ENCODE measurements around the gene LONP2.
"Not testable (repeated sequence)": the region's sequence is repeated elsewhere in the genome, so short reads cannot be mapped to it uniquely, and the experiment has no call there.

Gene LONP2

GRCh38 chr16:48402547-48402946, 158.4 kb downstream of the LONP2 start:
- not testable (repeated sequence) for H4K91ac ChIP-seq (ENCODE audit: low read depth, low read length, poor library complexity); H3K79me1 ChIP-seq (ENCODE audit: low read depth, low read length); H3K36me3 ChIP-seq (replicated peaks in 1 of 2; ENCODE audit: control insufficient read depth in 2 of 2, insufficient read depth in 2 of 2, low read length in 2 of 2); H2AFZ ChIP-seq (ENCODE audit: low read length); H2BK5ac ChIP-seq (ENCODE audit: low read length); H3K27ac ChIP-seq (replicated peaks; ENCODE audit: low read length); H3K4me3 ChIP-seq (ENCODE audit: low read length in 2 of 2); H2BK15ac ChIP-seq (ENCODE audit: low read length); H3K4me2 ChIP-seq (ENCODE audit: insufficient read depth, low read length, poor library complexity, severe bottlenecking); H2BK12ac ChIP-seq (ENCODE audit: low read length); H3K23ac ChIP-seq (ENCODE audit: low read depth, low read length, poor library complexity); H3K4me1 ChIP-seq (ENCODE audit: control insufficient read depth in 2 of 2, insufficient read depth in 1 of 2, low read depth in 1 of 2, low read length in 2 of 2); H4K8ac ChIP-seq (ENCODE audit: low read depth, low read length); H3K9ac ChIP-seq (ENCODE audit: low read depth, low read length, poor library complexity); H3K18ac ChIP-seq (ENCODE audit: low read length); H3K27me3 ChIP-seq (ENCODE audit: control insufficient read depth in 3 of 3, insufficient read depth in 3 of 3, low read depth in 1 of 3, low read length in 3 of 3); H3K14ac ChIP-seq (ENCODE audit: low read length); H3K9me3 ChIP-seq (replicated peaks in 1 of 2; ENCODE audit: control insufficient read depth in 2 of 2, insufficient read depth in 1 of 2, low read depth in 1 of 2, low read length in 2 of 2); H2BK120ac ChIP-seq (ENCODE audit: low read depth, low read length); H3K4ac ChIP-seq (ENCODE audit: low read length); DNase-seq (ENCODE audit: low spot score); H2AK5ac ChIP-seq (ENCODE audit: low read depth, low read length)
- no CpG with 5 or more reads among the region's 8 CpGs for WGBS, 2 donors (ENCODE audit: extremely low coverage in 2 of 2, insufficient read length in 2 of 2, insufficient replicate concordance in 1 of 2)

- Histone ChIP-seq H2BK120ac (ENCODE audit: low read depth, low read length) (no peak overlapping the region), H2BK15ac (ENCODE audit: low read length) (no peak overlapping the region)
These were observed 161.1 kb downstream of the LONP2 start for GRCh38 chr16:48405153-48405552.

DNA sequence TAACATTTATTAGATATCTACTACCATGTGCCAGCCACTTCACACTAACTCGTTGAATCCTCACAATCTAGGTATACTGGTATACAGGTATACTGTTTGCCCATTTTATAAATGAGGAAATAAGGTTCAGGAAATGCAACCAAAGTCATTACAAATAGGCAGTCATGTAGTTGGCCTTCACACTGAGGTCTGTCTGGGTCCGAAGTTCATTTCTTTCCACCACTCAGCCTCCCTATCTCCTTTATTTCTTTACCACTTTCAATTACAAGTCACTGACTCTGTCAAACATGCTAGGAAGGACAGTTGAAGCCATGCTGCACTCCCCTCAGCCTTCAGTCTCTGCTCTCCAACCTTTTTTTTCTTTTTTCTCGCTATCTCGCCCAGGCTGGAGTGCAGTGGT, 161.8 kb downstream of the LONP2 start:
- no CpG with 5 or more reads among the region's 4 CpGs for WGBS, 2 donors (ENCODE audit: extremely low coverage in 2 of 2, insufficient read length in 2 of 2, insufficient replicate concordance in 1 of 2)
- Histone ChIP-seq H3K27me3 (ENCODE audit: control insufficient read depth in 3 of 3, insufficient read depth in 3 of 3, low read depth in 1 of 3, low read length in 3 of 3) (peaks cover 0 to 4% (median 0%) of the 10 kb centered on the region in 3 experiments), H3K36me3 (replicated peaks in 1 of 2; ENCODE audit: control insufficient read depth in 2 of 2, insufficient read depth in 2 of 2, low read length in 2 of 2) (no peaks in the 10 kb centered on the region), H3K9ac (ENCODE audit: low read depth, low read length, poor library complexity) (no peak overlapping the region), H2BK12ac (ENCODE audit: low read length) (no peak overlapping the region), H3K79me1 (ENCODE audit: low read depth, low read length) (no peaks in the 10 kb centered on the region), H3K18ac (ENCODE audit: low read length) (no peak overlapping the region), H2BK15ac (ENCODE audit: low read length) (no peak overlapping the region), H3K4me1 (ENCODE audit: control insufficient read depth in 2 of 2, insufficient read depth in 1 of 2, low read depth in 1 of 2, low read length in 2 of 2) (no peaks in the 10 kb centered on the region), H4K8ac (ENCODE audit: low read depth, low read length) (no peak overlapping the region), H3K14ac (ENCODE audit: low read length) (no peak overlapping the region), H3K4ac (ENCODE audit: low read length) (no peak overlapping the region), H2BK120ac (ENCODE audit: low read depth, low read length) (no peak overlapping the region), H3K4me3 (ENCODE audit: low read length in 2 of 2) (no peak overlapping the region), H3K4me2 (ENCODE audit: insufficient read depth, low read length, poor library complexity, severe bottlenecking) (no peak overlapping the region), H2AFZ (ENCODE audit: low read length) (no peak overlapping the region), H3K23ac (ENCODE audit: low read depth, low read length, poor library complexity) (no peak overlapping the region), H2AK5ac (ENCODE audit: low read depth, low read length) (no peak overlapping the region), H3K27ac (replicated peaks; ENCODE audit: low read length) (no peak overlapping the region), H3K9me3 (replicated peaks in 1 of 2; ENCODE audit: control insufficient read depth in 2 of 2, insufficient read depth in 1 of 2, low read depth in 1 of 2, low read length in 2 of 2) (no peaks in the 10 kb centered on the region), H2BK5ac (ENCODE audit: low read length) (no peak overlapping the region), H4K91ac (ENCODE audit: low read depth, low read length, poor library complexity) (no peak overlapping the region)
- DNase-seq (ENCODE audit: low spot score), result no peak

More at GRCh38 chr16:48405153-48405552, 161.1 kb downstream of the LONP2 start:
- H3K4me1 ChIP-seq (ENCODE audit: control insufficient read depth in 2 of 2, insufficient read depth in 1 of 2, low read depth in 1 of 2, low read length in 2 of 2), result no peaks in the 10 kb centered on the region
- no peaks in the 10 kb centered on the region for H3K9me3 ChIP-seq (replicated peaks in 1 of 2; ENCODE audit: control insufficient read depth in 2 of 2, insufficient read depth in 1 of 2, low read depth in 1 of 2, low read length in 2 of 2)
- H3K27ac ChIP-seq (replicated peaks; ENCODE audit: low read length), result no peak overlapping the region
- H3K14ac ChIP-seq (ENCODE audit: low read length), result no peak overlapping the region
- no peaks in the 10 kb centered on the region for H3K36me3 ChIP-seq (replicated peaks in 1 of 2; ENCODE audit: control insufficient read depth in 2 of 2, insufficient read depth in 2 of 2, low read length in 2 of 2)
- WGBS, 2 donors (ENCODE audit: extremely low coverage in 2 of 2, insufficient read length in 2 of 2, insufficient replicate concordance in 1 of 2), result no CpG with 5 or more reads among the region's 1 CpG
- no peak overlapping the region for H2AK5ac ChIP-seq (ENCODE audit: low read depth, low read length)
- no peak overlapping the region for H3K4me2 ChIP-seq (ENCODE audit: insufficient read depth, low read length, poor library complexity, severe bottlenecking)
- H3K79me1 ChIP-seq (ENCODE audit: low read depth, low read length), result no peaks in the 10 kb centered on the region
- no peak overlapping the region for H4K91ac ChIP-seq (ENCODE audit: low read depth, low read length, poor library complexity)
- no peak overlapping the region for H2BK5ac ChIP-seq (ENCODE audit: low read length)
- no peak for DNase-seq (ENCODE audit: low spot score)
- peaks cover 0 to 4% (median 0%) of the 10 kb centered on the region in 3 experiments for H3K27me3 ChIP-seq (ENCODE audit: control insufficient read depth in 3 of 3, insufficient read depth in 3 of 3, low read depth in 1 of 3, low read length in 3 of 3)
- no peak overlapping the region for H3K9ac ChIP-seq (ENCODE audit: low read depth, low read length, poor library complexity)
- H4K8ac ChIP-seq (ENCODE audit: low read depth, low read length), result no peak overlapping the region
- H2AFZ ChIP-seq (ENCODE audit: low read length), result no peak overlapping the region
- H3K4me3 ChIP-seq (ENCODE audit: low read length in 2 of 2), result no peak overlapping the region
- no peak overlapping the region for H3K4ac ChIP-seq (ENCODE audit: low read length)
- no peak overlapping the region for H3K18ac ChIP-seq (ENCODE audit: low read length)
- H2BK12ac ChIP-seq (ENCODE audit: low read length), result no peak overlapping the region
- no peak overlapping the region for H3K23ac ChIP-seq (ENCODE audit: low read depth, low read length, poor library complexity)
